HEK293 (cell line): ENCODE results near the gene CDK4.

ENCODE experiments used
- MZF1 ChIP-seq: fragments of 450-650 bp; formaldehyde crosslinking; IDR thresholded peaks from 2 replicates; pipeline ENCODE4 v1.5.1; 2017; ENCODE audit warnings: missing biosample characterization, missing genetic modification characterization, borderline replicate concordance
- OVOL3 ChIP-seq: fragments of 450-650 bp; formaldehyde crosslinking; IDR thresholded peaks from 2 replicates; pipeline ENCODE4 v1.5.1; 2016; ENCODE audit warnings: missing biosample characterization, missing genetic modification characterization
- SALL2 ChIP-seq: fragments of 450-650 bp; formaldehyde crosslinking; IDR thresholded peaks from 2 replicates; pipeline ENCODE4 v1.5.0; 2017; ENCODE audit warnings: missing biosample characterization, mild to moderate bottlenecking, missing genetic modification characterization, borderline replicate concordance
- TCF7L2 ChIP-seq: IDR thresholded peaks from 2 replicates; pipeline ENCODE4 v1.6.1; 2011; ENCODE audit warnings: low read depth, mild to moderate bottlenecking, inconsistent platforms, low read length, moderate library complexity, borderline replicate concordance
- YY1 ChIP-seq: fragments of 450-650 bp; formaldehyde crosslinking; IDR thresholded peaks from 2 replicates; pipeline ENCODE4 v1.5.1; 2018; ENCODE audit warnings: missing biosample characterization, missing genetic modification characterization
- ZNF169 ChIP-seq: fragments of 450-650 bp; formaldehyde crosslinking; IDR thresholded peaks from 2 replicates; pipeline ENCODE4 v1.5.1; 2016; ENCODE audit warnings: missing biosample characterization, missing genetic modification characterization
- ZNF223 ChIP-seq: fragments of 450-650 bp; formaldehyde crosslinking; IDR thresholded peaks from 2 replicates; pipeline ENCODE4 v1.5.1; 2016; ENCODE audit warnings: missing biosample characterization, missing genetic modification characterization
- ZNF24 ChIP-seq: fragments of 450-650 bp; formaldehyde crosslinking; IDR thresholded peaks from 2 replicates; pipeline ENCODE4 v1.5.1; 2016; ENCODE audit warnings: missing biosample characterization, missing genetic modification characterization
- TF ChIP-seq, protein P1 (sequence below): fragments of 450-650 bp; formaldehyde crosslinking; IDR thresholded peaks from 2 replicates; pipeline ENCODE4 v1.5.1; 2016; ENCODE audit warnings: missing biosample characterization, missing genetic modification characterization
- TF ChIP-seq, protein P2 (sequence below): fragments of 450-650 bp; formaldehyde crosslinking; IDR thresholded peaks from 2 replicates; pipeline ENCODE4 v1.5.1; 2016; ENCODE audit warnings: missing biosample characterization, missing genetic modification characterization

DNA sequence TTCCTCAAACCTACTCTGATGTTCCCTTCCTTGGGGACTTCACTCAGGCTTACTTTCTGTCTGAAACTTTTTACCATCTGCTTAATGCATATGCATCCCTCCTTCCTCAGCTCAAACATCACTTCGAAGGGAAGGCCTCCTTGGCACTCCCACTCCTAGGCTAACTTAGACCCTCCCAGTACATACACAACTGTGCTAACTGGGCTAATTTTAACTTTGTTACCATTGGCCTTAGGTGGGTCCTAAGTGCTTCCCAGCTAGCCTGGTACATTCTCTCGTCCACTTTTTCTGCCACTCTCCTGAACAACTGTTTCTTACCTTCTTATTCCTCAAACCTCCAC is 24.1 kb upstream of the CDK4 start:
- TF ChIP-seq YY1 (no peak), OVOL3 (tag by site-specific recombination) (no peak), ZNF169 (tag by site-specific recombination) (no peak), MZF1 (no peak), ZNF24 (tag by site-specific recombination) (no peak), TCF7L2 (no peak), ZNF223 (no peak), SALL2 (tag by site-specific recombination) (no peak)
- TF ChIP-seq, protein P1, sequence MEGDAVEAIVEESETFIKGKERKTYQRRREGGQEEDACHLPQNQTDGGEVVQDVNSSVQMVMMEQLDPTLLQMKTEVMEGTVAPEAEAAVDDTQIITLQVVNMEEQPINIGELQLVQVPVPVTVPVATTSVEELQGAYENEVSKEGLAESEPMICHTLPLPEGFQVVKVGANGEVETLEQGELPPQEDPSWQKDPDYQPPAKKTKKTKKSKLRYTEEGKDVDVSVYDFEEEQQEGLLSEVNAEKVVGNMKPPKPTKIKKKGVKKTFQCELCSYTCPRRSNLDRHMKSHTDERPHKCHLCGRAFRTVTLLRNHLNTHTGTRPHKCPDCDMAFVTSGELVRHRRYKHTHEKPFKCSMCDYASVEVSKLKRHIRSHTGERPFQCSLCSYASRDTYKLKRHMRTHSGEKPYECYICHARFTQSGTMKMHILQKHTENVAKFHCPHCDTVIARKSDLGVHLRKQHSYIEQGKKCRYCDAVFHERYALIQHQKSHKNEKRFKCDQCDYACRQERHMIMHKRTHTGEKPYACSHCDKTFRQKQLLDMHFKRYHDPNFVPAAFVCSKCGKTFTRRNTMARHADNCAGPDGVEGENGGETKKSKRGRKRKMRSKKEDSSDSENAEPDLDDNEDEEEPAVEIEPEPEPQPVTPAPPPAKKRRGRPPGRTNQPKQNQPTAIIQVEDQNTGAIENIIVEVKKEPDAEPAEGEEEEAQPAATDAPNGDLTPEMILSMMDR (tag by site-specific recombination): no peak
- TF ChIP-seq, protein P2, sequence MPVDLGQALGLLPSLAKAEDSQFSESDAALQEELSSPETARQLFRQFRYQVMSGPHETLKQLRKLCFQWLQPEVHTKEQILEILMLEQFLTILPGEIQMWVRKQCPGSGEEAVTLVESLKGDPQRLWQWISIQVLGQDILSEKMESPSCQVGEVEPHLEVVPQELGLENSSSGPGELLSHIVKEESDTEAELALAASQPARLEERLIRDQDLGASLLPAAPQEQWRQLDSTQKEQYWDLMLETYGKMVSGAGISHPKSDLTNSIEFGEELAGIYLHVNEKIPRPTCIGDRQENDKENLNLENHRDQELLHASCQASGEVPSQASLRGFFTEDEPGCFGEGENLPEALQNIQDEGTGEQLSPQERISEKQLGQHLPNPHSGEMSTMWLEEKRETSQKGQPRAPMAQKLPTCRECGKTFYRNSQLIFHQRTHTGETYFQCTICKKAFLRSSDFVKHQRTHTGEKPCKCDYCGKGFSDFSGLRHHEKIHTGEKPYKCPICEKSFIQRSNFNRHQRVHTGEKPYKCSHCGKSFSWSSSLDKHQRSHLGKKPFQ (tag by site-specific recombination): no peak
